Measurements from ENCODE around the gene METTL9. TPM values are rescaled to one million over a fixed set of nuclear protein-coding genes. Genes with fewer than 3 reads are reported as not detected.
A peak's percentile ranks its signal among the peaks of the same experiment; 100 is the strongest.

The METTL9 gene
- total and polyA plus RNA-seq, 2 of the 13 experiments (the other 11 are each of a cell fraction or from before 2014, with no cell fraction given) = 123 to 204 TPM

DNA sequence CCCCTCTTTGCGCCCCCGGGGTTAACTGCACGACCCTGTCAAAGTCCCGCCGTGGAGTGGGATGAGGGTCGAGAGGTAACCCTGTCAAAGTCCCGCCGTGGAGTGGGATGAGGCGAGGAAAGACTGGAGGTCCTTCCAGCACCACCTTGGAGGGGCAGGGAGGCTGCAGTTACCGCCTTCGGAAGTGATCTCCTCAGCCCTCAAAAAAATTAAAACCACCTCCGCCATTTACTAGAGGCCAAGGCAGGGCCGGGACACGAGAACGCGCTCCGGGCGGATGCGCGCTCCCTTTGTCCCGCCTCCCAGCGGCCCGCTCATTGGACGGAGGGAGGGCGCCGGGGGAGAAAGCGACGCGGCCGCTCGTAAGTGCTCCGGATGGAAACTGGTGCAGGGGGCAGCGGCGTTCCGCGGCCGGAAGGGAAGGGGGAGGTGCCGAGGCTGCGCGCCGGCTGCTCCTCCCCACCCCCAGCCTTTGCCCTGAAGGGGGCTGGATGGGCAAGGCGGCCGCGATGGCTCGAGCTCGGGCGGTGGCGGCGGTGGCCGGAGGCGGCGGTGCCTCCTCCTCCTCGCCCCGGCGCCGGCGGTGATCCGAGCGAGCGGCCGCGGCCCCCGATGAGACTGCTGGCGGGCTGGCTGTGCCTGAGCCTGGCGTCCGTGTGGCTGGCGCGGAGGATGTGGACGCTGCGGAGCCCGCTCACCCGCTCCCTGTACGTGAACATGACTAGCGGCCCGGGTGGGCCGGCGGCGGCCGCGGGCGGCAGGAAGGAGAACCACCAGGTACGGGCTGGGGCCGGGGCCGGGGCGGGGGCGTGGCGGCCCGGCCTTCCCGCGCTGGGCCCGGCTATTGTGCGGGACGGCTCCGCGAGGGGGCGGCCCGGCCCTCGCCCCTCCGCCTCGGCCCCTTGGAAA, at the start of gene METTL9 (continued):
- TF ChIP-seq, protein P1, sequence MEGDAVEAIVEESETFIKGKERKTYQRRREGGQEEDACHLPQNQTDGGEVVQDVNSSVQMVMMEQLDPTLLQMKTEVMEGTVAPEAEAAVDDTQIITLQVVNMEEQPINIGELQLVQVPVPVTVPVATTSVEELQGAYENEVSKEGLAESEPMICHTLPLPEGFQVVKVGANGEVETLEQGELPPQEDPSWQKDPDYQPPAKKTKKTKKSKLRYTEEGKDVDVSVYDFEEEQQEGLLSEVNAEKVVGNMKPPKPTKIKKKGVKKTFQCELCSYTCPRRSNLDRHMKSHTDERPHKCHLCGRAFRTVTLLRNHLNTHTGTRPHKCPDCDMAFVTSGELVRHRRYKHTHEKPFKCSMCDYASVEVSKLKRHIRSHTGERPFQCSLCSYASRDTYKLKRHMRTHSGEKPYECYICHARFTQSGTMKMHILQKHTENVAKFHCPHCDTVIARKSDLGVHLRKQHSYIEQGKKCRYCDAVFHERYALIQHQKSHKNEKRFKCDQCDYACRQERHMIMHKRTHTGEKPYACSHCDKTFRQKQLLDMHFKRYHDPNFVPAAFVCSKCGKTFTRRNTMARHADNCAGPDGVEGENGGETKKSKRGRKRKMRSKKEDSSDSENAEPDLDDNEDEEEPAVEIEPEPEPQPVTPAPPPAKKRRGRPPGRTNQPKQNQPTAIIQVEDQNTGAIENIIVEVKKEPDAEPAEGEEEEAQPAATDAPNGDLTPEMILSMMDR (CRISPR knock-in tag; IDR thresholded peaks at IDR 0.05) = peak; percentile 58
- TF ChIP-seq NFATC3 (CRISPR knock-in tag; IDR thresholded peaks at IDR 0.05) = peak; percentile 94; the same call in 1 of the 2 replicates
- peak; percentile 92 for TF ChIP-seq ZNF230 (CRISPR knock-in tag; IDR thresholded peaks at IDR 0.05)
- TF ChIP-seq ZC3H4 (CRISPR knock-in tag; IDR thresholded peaks at IDR 0.05; ENCODE audit: borderline replicate concordance) = 0 out of 2 replicates have a peak, but pooled peaks have one; percentile 76
- peak; percentile 90; the same call in 1 of the 2 replicates for TF ChIP-seq GPN1 (CRISPR knock-in tag; IDR thresholded peaks at IDR 0.05; ENCODE audit: borderline replicate concordance)
- no peak for TF ChIP-seq ZBTB1 (CRISPR knock-in tag; IDR thresholded peaks at IDR 0.05; ENCODE audit: borderline replicate concordance)
- TF ChIP-seq TARDBP (CRISPR knock-in tag; IDR thresholded peaks at IDR 0.05) = peak; percentile 100
- peak; percentile 95; the same call in 1 of the 2 replicates for TF ChIP-seq ZNF672 (CRISPR knock-in tag; IDR thresholded peaks at IDR 0.05)
- TF ChIP-seq, protein P2, sequence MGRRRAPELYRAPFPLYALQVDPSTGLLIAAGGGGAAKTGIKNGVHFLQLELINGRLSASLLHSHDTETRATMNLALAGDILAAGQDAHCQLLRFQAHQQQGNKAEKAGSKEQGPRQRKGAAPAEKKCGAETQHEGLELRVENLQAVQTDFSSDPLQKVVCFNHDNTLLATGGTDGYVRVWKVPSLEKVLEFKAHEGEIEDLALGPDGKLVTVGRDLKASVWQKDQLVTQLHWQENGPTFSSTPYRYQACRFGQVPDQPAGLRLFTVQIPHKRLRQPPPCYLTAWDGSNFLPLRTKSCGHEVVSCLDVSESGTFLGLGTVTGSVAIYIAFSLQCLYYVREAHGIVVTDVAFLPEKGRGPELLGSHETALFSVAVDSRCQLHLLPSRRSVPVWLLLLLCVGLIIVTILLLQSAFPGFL (CRISPR knock-in tag; IDR thresholded peaks at IDR 0.05) = no peak
- TF ChIP-seq ZNF235 (CRISPR knock-in tag; IDR thresholded peaks at IDR 0.05; ENCODE audit: borderline replicate concordance) = no peak; the same call in 1 of the 2 replicates
- peak; percentile 60 for TF ChIP-seq HNF4A (CRISPR knock-in tag; IDR thresholded peaks at IDR 0.05)
- TF ChIP-seq, protein P3, sequence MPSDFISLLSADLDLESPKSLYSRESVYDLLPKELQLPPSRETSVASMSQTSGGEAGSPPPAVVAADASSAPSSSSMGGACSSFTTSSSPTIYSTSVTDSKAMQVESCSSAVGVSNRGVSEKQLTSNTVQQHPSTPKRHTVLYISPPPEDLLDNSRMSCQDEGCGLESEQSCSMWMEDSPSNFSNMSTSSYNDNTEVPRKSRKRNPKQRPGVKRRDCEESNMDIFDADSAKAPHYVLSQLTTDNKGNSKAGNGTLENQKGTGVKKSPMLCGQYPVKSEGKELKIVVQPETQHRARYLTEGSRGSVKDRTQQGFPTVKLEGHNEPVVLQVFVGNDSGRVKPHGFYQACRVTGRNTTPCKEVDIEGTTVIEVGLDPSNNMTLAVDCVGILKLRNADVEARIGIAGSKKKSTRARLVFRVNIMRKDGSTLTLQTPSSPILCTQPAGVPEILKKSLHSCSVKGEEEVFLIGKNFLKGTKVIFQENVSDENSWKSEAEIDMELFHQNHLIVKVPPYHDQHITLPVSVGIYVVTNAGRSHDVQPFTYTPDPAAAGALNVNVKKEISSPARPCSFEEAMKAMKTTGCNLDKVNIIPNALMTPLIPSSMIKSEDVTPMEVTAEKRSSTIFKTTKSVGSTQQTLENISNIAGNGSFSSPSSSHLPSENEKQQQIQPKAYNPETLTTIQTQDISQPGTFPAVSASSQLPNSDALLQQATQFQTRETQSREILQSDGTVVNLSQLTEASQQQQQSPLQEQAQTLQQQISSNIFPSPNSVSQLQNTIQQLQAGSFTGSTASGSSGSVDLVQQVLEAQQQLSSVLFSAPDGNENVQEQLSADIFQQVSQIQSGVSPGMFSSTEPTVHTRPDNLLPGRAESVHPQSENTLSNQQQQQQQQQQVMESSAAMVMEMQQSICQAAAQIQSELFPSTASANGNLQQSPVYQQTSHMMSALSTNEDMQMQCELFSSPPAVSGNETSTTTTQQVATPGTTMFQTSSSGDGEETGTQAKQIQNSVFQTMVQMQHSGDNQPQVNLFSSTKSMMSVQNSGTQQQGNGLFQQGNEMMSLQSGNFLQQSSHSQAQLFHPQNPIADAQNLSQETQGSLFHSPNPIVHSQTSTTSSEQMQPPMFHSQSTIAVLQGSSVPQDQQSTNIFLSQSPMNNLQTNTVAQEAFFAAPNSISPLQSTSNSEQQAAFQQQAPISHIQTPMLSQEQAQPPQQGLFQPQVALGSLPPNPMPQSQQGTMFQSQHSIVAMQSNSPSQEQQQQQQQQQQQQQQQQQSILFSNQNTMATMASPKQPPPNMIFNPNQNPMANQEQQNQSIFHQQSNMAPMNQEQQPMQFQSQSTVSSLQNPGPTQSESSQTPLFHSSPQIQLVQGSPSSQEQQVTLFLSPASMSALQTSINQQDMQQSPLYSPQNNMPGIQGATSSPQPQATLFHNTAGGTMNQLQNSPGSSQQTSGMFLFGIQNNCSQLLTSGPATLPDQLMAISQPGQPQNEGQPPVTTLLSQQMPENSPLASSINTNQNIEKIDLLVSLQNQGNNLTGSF (CRISPR knock-in tag; IDR thresholded peaks at IDR 0.05) = no peak
- peak; percentile 95 for TF ChIP-seq ZNF350 (CRISPR knock-in tag; IDR thresholded peaks at IDR 0.05; ENCODE audit: borderline replicate concordance, low read depth)
- TF ChIP-seq KLF9 (CRISPR knock-in tag; IDR thresholded peaks at IDR 0.05; ENCODE audit: low read depth) = peak; percentile 95
- no peak for TF ChIP-seq ZNF382 (CRISPR knock-in tag; IDR thresholded peaks at IDR 0.05; ENCODE audit: borderline replicate concordance)
- no peak for TF ChIP-seq ZSCAN20 (CRISPR knock-in tag; IDR thresholded peaks at IDR 0.05; ENCODE audit: borderline replicate concordance)
- peak; percentile 98 for TF ChIP-seq MED13 (CRISPR knock-in tag; IDR thresholded peaks at IDR 0.05)
- peak; percentile 95 for TF ChIP-seq ZNF44 (CRISPR knock-in tag; IDR thresholded peaks at IDR 0.05)
- TF ChIP-seq FOXK1 (CRISPR knock-in tag; IDR thresholded peaks at IDR 0.05; ENCODE audit: borderline replicate concordance, low read depth) = peak; percentile 97
- TF ChIP-seq NONO (IDR thresholded peaks at IDR 0.05) = no peak
- TF ChIP-seq NONO (CRISPR knock-in tag; conservative IDR thresholded peaks at IDR 0.05) = peak; percentile 100
- TF ChIP-seq ZNF883 (CRISPR knock-in tag; IDR thresholded peaks at IDR 0.05; ENCODE audit: not compliant biosample characterization) = peak; percentile 95

Data from HepG2 (cell line).